C4-2B (cell line): Measurements from ENCODE around the gene CCR4.

Source experiments
- ZFX ChIP-seq: fragments of 450-650 bp; IDR thresholded peaks from 2 replicates; pipeline ENCODE4 v1.6.1; 2017
- TF ChIP-seq, protein P1 (sequence below): fragments of 450-650 bp; conservative IDR thresholded peaks from 2 replicates; pipeline ENCODE4 v1.5.1; 2017; ENCODE audit warnings: mild to moderate bottlenecking

DNA sequence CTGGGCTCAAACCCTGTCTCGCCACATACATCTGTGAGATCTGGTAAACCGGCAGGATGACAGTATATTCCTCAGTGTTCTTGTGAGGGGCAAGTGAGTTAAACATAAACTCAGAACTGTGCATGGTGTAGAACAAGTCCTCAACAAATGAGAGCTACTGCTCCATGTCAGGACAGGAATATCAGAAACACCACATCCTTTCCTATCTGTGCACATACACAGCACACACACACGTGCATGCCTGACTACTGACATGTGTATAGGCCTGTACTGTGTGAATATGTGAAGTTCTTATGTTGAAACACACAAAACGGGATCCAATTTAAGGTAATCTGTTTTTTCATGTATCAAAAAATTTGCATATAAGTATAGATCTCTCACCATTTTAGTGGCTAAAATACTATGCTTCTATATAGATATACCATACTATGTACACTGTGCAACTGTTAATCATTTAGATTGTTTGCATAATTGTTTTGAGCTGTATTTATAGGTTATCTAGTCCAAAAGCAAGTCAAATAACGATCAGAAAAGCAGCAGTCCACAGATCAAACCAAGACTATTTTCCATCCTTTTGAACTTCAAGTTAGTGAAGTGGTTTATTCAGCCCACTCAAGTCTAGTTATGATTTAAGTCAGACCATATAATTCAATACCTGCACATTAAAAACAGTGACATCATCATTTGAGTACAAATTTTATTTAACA lies 44.8 kb downstream of the CCR4 start:
- TF ChIP-seq, protein P1, sequence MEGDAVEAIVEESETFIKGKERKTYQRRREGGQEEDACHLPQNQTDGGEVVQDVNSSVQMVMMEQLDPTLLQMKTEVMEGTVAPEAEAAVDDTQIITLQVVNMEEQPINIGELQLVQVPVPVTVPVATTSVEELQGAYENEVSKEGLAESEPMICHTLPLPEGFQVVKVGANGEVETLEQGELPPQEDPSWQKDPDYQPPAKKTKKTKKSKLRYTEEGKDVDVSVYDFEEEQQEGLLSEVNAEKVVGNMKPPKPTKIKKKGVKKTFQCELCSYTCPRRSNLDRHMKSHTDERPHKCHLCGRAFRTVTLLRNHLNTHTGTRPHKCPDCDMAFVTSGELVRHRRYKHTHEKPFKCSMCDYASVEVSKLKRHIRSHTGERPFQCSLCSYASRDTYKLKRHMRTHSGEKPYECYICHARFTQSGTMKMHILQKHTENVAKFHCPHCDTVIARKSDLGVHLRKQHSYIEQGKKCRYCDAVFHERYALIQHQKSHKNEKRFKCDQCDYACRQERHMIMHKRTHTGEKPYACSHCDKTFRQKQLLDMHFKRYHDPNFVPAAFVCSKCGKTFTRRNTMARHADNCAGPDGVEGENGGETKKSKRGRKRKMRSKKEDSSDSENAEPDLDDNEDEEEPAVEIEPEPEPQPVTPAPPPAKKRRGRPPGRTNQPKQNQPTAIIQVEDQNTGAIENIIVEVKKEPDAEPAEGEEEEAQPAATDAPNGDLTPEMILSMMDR: no peak
- TF ChIP-seq ZFX: no peak
